MM.1S (cell line): ENCODE results near the gene BTN2A1.

Experiments used
- DNase-seq: peaks from one replicate; pipeline ENCODE4 v3.0.0-alpha.2; 2015
- H2AFZ ChIP-seq: fragments of 300-600 bp; sonication (generic); 2 replicates; pipeline ENCODE4 v1.6.0; 2016; ENCODE audit warnings: antibody characterized with exemption, low read length
- H3F3A ChIP-seq: fragments of 300-600 bp; sonication (generic); 2 replicates; pipeline ENCODE4 v1.6.1; 2016; ENCODE audit warnings: mild to moderate bottlenecking, antibody characterized with exemption, low read length, moderate library complexity, mixed read lengths; ENCODE audit not compliant: insufficient read depth
- H3K27ac ChIP-seq: fragments of 300-600 bp; sonication (generic); 2 replicates; pipeline ENCODE4 v1.5.1; 2016; ENCODE audit warnings: mild to moderate bottlenecking, low read length
- H3K27me3 ChIP-seq: fragments of 300-600 bp; sonication (generic); replicated peaks from 2 replicates; pipeline ENCODE4 v1.6.0; 2016; ENCODE audit warnings: low read length; ENCODE audit not compliant: insufficient read depth
- H3K36me3 ChIP-seq: fragments of 300-600 bp; sonication (generic); replicated peaks from 2 replicates; pipeline ENCODE4 v1.6.1; 2016; ENCODE audit warnings: mild to moderate bottlenecking, low read length, mixed read lengths; ENCODE audit not compliant: insufficient read depth
- H3K4me1 ChIP-seq: fragments of 300-600 bp; sonication (generic); 2 replicates; pipeline ENCODE4 v1.6.1; 2016; ENCODE audit warnings: low read length, mixed read lengths
- H3K4me2 ChIP-seq: fragments of 300-600 bp; sonication (generic); 2 replicates; pipeline ENCODE4 v1.6.0; 2016; ENCODE audit warnings: low read depth, low read length
- H3K4me3 ChIP-seq: fragments of 300-600 bp; sonication (generic); 2 replicates; pipeline ENCODE4 v1.5.1; 2016; ENCODE audit warnings: low read length, mixed read lengths
- H3K79me2 ChIP-seq: fragments of 300-600 bp; sonication (generic); 2 replicates; pipeline ENCODE4 v1.6.1; 2016; ENCODE audit warnings: mixed run types, low read length, mixed read lengths
- H3K9ac ChIP-seq: fragments of 300-600 bp; sonication (generic); 2 replicates; pipeline ENCODE4 v1.6.1; 2016; ENCODE audit warnings: low read length, mixed read lengths
- H3K9me2 ChIP-seq: fragments of 300-600 bp; sonication (generic); replicated peaks from 2 replicates; pipeline ENCODE4 v1.6.1; 2016; ENCODE audit warnings: mild to moderate bottlenecking, low read length, mixed read lengths; ENCODE audit not compliant: insufficient read depth
- H3K9me3 ChIP-seq: fragments of 300-600 bp; sonication (generic); replicated peaks from 2 replicates; pipeline ENCODE4 v1.6.1; 2016; ENCODE audit warnings: mild to moderate bottlenecking, low read length, mixed read lengths; ENCODE audit not compliant: insufficient read depth
- H4K20me1 ChIP-seq: fragments of 300-600 bp; sonication (generic); 2 replicates; pipeline ENCODE4 v1.6.1; 2016; ENCODE audit warnings: mild to moderate bottlenecking, low read length, moderate library complexity, mixed read lengths; ENCODE audit not compliant: insufficient read depth
- CTCF ChIP-seq: fragments of 300-600 bp; sonication (generic); IDR thresholded peaks from 2 replicates; pipeline ENCODE4 v1.5.1; 2016; ENCODE audit warnings: antibody characterized with exemption, low read length, mixed read lengths
- EZH2 ChIP-seq: fragments of 300-600 bp; sonication (generic); optimal IDR thresholded peaks from 2 replicates; pipeline ENCODE3; 2017; ENCODE audit warnings: low read depth, mild to moderate bottlenecking, antibody characterized with exemption, low read length, mixed read lengths
- EZH2phosphoT487 ChIP-seq: fragments of 300-600 bp; sonication (generic); IDR thresholded peaks from 2 replicates; pipeline ENCODE4 v1.6.1; 2018; ENCODE audit warnings: antibody characterized with exemption, low read length

BTN2A1 gene

GRCh38 chr6:26445934-26446667, 11.7 kb upstream of the BTN2A1 start:
- Histone ChIP-seq H3K9ac (no peak overlapping the region), H3K36me3 (no peaks in the 10 kb centered on the region), H3K4me2 (peak overlapping the region; percentile 27; the same call in 1 of the 2 replicates), H3K27ac (peak overlapping the region; percentile 15; the same call in 1 of the 2 replicates), H3K9me3 (no peaks in the 10 kb centered on the region), H2AFZ (no peak overlapping the region), H3K9me2 (no peaks in the 10 kb centered on the region), H3F3A (0 out of 2 replicates have a peak, but pooled peaks cover 5% of the 10 kb centered on the region), H3K4me3 (no peak overlapping the region), H3K27me3 (no peaks in the 10 kb centered on the region), H4K20me1 (no peaks in the 10 kb centered on the region), H3K79me2 (no peaks in the 10 kb centered on the region), H3K4me1 (peaks cover 12% of the 10 kb centered on the region)
- TF ChIP-seq EZH2phosphoT487 (no peak), CTCF (no peak), EZH2 (no peak)
- DNase-seq: peak; percentile 62

GRCh38 chr6:26447257-26447656, 10.5 kb upstream of the BTN2A1 start:
- H3K27me3 ChIP-seq: no peaks in the 10 kb centered on the region
- TF ChIP-seq EZH2: no peak
- no peak for TF ChIP-seq CTCF
- no peak for TF ChIP-seq EZH2phosphoT487
- H3K79me2 ChIP-seq: no peaks in the 10 kb centered on the region
- H2AFZ ChIP-seq: no peak overlapping the region
- no peaks in the 10 kb centered on the region for H3K36me3 ChIP-seq
- peaks cover 12% of the 10 kb centered on the region for H3K4me1 ChIP-seq
- 0 out of 2 replicates have a peak, but pooled peaks cover 5% of the 10 kb centered on the region for H3F3A ChIP-seq
- H3K9ac ChIP-seq: no peak overlapping the region
- no peak overlapping the region for H3K4me3 ChIP-seq
- no peaks in the 10 kb centered on the region for H3K9me3 ChIP-seq
- H3K27ac ChIP-seq: no peak overlapping the region
- no peak for DNase-seq
- no peaks in the 10 kb centered on the region for H3K9me2 ChIP-seq
- no peak overlapping the region for H3K4me2 ChIP-seq
- H4K20me1 ChIP-seq: no peaks in the 10 kb centered on the region

- H3K27me3 ChIP-seq: no peaks in the 10 kb centered on the region
- H3K27ac ChIP-seq: no peak overlapping the region
- peaks cover 12% of the 10 kb centered on the region for H3K4me1 ChIP-seq
- H3K9me3 ChIP-seq: no peaks in the 10 kb centered on the region
- no peak overlapping the region for H3K4me2 ChIP-seq
- no peak overlapping the region for H3K9ac ChIP-seq
- DNase-seq: no peak
- no peak for TF ChIP-seq CTCF
- no peak for TF ChIP-seq EZH2
- TF ChIP-seq EZH2phosphoT487: no peak
- 0 out of 2 replicates have a peak, but pooled peaks cover 5% of the 10 kb centered on the region for H3F3A ChIP-seq
- no peaks in the 10 kb centered on the region for H4K20me1 ChIP-seq
- H3K9me2 ChIP-seq: no peaks in the 10 kb centered on the region
- no peak overlapping the region for H3K4me3 ChIP-seq
- no peaks in the 10 kb centered on the region for H3K79me2 ChIP-seq
- H2AFZ ChIP-seq: no peak overlapping the region
- no peaks in the 10 kb centered on the region for H3K36me3 ChIP-seq
Measured at GRCh38 chr6:26450240-26450639, 7.5 kb upstream of the BTN2A1 start.
